ENCODE data around the gene CFAP92. TPM values are rescaled to one million over a fixed set of nuclear protein-coding genes. Genes with fewer than 3 reads are reported as not detected.

Gene CFAP92
- total RNA-seq, 1 donor from 2014 or later, result 2.0 TPM

DNA sequence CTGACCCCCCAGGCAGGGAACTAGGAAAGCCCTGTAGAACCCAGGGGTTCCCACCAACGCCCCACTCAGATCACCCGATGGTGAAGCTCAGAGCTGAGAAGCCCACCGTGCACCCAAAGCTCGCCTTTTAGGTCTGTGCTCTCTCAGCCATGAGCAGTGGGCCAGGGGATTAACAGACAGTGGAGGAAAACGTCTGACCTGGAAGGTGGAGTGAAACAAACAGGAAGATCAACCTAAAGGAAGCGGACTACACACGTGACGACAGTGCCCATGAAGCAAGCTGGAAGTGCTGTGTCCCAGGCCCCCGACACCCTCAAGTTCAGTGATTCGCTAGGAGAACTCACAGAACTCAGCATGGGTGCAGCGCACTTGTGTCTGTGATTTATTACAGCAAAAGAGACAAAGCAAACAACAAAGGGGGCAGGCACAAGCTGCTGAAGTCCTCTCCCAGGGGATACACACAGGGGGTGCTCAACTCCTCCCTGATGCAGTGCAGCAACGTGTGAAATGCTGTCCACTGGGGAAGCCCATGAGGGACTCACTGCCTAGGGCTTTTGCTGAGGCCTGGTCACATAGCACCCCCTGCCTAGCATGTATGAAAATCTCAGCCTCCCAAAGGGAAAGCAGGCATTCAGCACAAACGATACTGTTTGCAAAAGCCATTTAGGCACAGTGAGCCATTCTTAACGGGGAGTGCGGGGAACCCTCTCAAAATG, 43.5 kb downstream of the CFAP92 start:
- TF ChIP-seq, protein P1, sequence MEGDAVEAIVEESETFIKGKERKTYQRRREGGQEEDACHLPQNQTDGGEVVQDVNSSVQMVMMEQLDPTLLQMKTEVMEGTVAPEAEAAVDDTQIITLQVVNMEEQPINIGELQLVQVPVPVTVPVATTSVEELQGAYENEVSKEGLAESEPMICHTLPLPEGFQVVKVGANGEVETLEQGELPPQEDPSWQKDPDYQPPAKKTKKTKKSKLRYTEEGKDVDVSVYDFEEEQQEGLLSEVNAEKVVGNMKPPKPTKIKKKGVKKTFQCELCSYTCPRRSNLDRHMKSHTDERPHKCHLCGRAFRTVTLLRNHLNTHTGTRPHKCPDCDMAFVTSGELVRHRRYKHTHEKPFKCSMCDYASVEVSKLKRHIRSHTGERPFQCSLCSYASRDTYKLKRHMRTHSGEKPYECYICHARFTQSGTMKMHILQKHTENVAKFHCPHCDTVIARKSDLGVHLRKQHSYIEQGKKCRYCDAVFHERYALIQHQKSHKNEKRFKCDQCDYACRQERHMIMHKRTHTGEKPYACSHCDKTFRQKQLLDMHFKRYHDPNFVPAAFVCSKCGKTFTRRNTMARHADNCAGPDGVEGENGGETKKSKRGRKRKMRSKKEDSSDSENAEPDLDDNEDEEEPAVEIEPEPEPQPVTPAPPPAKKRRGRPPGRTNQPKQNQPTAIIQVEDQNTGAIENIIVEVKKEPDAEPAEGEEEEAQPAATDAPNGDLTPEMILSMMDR (IDR thresholded peaks at IDR 0.05), result no peak
- H3K27me3 ChIP-seq (ENCODE audit: low read depth), result no peaks in the 10 kb centered on the region
- no peaks in the 10 kb centered on the region for H3K9me3 ChIP-seq
- H3K27ac ChIP-seq, result no peak overlapping the region
- DNase-seq (no peak), ATAC-seq (peak; percentile 24 to 42)
- H3K36me3 ChIP-seq, result no peaks in the 10 kb centered on the region
- intact Hi-C loops (cut with DNase I), result no loop called here
- H3K4me3 ChIP-seq, result no peak overlapping the region
- H3K4me1 ChIP-seq, result no peaks in the 10 kb centered on the region

DNA sequence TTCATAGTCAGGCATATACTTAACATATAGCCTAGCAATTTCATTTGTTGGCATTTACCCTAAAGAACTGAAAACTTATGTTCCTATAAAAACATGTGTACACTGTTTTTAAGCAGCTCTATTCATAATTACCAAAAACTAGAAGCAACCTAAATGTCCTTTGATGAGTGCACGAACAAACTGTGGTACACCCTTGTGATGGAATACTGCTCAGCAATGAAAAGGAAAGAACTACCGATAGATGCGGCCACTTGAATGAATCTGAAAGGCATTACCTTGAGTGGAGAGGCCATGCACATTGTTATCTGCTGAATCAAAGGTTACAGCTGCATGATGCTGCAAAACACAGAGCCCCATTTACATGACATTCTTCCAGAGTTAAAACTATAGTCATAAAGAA, 44.7 kb downstream of the CFAP92 start:
- Histone ChIP-seq H3K36me3 (no peaks in the 10 kb centered on the region), H3K4me1 (no peaks in the 10 kb centered on the region), H3K9me3 (no peaks in the 10 kb centered on the region), H3K27ac (no peak overlapping the region), H3K27me3 (ENCODE audit: low read depth) (no peaks in the 10 kb centered on the region), H3K4me3 (no peak overlapping the region)
- no peak for DNase-seq
- no peak for ATAC-seq
- intact Hi-C loops (cut with DNase I), result no loop called here
- TF ChIP-seq, protein P1 (IDR thresholded peaks at IDR 0.05), result no peak

DNA sequence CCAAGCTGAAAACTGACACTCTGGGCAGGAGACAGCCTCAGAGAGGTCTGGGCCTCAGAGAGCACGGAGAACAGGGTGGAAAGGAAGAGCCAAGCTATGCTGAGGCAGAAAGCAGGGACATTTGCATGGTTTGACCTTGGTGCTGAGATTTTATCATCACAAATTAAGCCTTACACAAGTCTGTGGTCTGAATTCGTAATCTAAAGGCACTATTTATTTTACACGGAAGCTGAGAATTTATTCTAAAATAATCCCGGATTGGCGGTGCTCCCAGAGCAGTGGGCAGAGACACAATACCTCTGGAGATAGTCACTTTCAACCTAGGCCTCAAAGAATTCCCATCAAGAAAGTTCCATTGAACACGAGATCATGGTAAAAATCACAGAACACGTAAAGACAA, 47.5 kb downstream of the CFAP92 start:
- TF ChIP-seq, protein P1 (IDR thresholded peaks at IDR 0.05), result no peak
- no peaks in the 10 kb centered on the region for H3K27me3 ChIP-seq (ENCODE audit: low read depth)
- ATAC-seq (no peak), DNase-seq (no peak)
- H3K4me1 ChIP-seq, result no peaks in the 10 kb centered on the region
- H3K4me3 ChIP-seq, result no peak overlapping the region
- no peaks in the 10 kb centered on the region for H3K9me3 ChIP-seq
- H3K27ac ChIP-seq, result no peak overlapping the region
- intact Hi-C loops (cut with DNase I), result no loop called here
- H3K36me3 ChIP-seq, result no peaks in the 10 kb centered on the region

DNA sequence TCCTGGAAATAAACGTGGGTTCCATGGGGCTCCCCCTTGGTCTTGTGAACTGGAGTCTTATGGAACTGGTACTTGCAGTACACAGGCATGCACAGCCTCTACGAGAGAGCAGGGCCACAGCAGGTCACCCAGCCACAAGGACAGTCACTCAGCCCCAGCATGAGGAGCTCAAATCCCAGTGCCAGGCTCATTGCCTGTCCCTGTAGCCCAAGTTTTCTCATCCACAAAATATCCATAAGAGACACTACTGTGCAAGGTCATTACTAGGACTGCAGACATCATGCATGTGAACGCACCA, 48.0 kb downstream of the CFAP92 start:
- TF ChIP-seq, protein P1 (IDR thresholded peaks at IDR 0.05), result no peak
- intact Hi-C loops (cut with DNase I), result no loop called here
- no peaks in the 10 kb centered on the region for H3K27me3 ChIP-seq (ENCODE audit: low read depth)
- no peak overlapping the region for H3K4me3 ChIP-seq
- H3K36me3 ChIP-seq, result no peaks in the 10 kb centered on the region
- no peaks in the 10 kb centered on the region for H3K9me3 ChIP-seq
- DNase-seq (no peak), ATAC-seq (no peak)
- H3K4me1 ChIP-seq, result no peaks in the 10 kb centered on the region
- H3K27ac ChIP-seq, result no peak overlapping the region

DNA sequence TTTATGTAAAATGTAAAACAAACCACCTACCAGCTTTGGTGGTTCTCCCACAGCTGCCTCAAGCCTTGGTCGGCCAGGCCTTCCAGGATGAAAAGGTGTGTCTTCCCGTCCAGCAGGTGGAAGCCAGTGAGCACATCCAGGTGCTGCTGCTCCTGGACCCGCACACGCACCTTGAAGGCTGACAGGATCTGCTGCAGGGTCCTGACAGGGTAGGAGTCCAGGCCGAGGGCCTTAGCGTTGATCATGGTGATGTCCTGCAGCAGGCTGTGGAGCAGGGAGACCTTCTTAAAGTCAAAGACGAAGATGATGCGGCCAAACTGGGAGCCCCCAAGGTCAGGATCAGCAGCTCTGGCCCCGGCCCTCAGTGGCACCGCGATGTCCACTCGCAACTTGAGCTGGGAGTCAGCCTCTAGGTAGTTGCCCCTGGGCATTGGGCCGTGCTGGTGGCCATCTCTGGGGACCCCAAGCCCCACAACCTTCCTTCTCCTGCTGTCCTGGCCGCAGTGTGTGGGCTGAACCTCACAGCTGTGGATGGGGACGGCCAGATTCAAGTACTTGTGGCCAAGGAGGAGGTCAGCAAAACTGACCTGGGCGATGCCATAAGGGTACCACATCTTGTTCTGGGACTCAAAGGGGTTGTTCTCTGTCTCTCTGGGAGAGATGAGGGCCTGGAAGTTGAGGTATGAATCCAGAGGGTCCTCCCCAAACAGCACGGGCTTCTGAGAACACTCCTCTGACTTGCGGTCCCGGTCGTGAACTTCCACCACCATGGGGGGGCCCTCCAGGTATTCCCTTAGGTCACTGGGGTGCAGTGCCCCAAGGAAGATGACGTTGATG, 48.6 kb downstream of the CFAP92 start:
- Histone ChIP-seq H3K27me3 (ENCODE audit: low read depth) (no peaks in the 10 kb centered on the region), H3K9me3 (no peaks in the 10 kb centered on the region), H3K36me3 (no peaks in the 10 kb centered on the region), H3K4me3 (no peak overlapping the region), H3K27ac (no peak overlapping the region), H3K4me1 (no peaks in the 10 kb centered on the region)
- intact Hi-C loops (cut with DNase I), result no loop called here
- DNase-seq, result no peak
- TF ChIP-seq, protein P1 (IDR thresholded peaks at IDR 0.05), result no peak
- no peak for ATAC-seq

Measured in lower lobe of right lung (tissue), 2 donors.